NCI-H2029 treated with DMSO at 0.1 percent for 48 hours (cell line): ENCODE data around the gene BPIFB6.

ENCODE experiments used
- DNase-seq: peaks from one replicate; lab custom pipeline; 2025; lab: John Stamatoyannopoulos, UW

Gene BPIFB6

GRCh38 chr20:33002087-33002808 lies 29.2 kb upstream of the BPIFB6 start:
- no peak for DNase-seq

- DNase-seq = no peak
Measured at GRCh38 chr20:33004141-33004751, 27.2 kb upstream of the BPIFB6 start, which contains the start of gene SUN5. SUN5 (minus strand) TSS chr20:33004433; CDS start chr20:33004340, 93 bp downstream.

- DNase-seq = no peak
Measured at GRCh38 chr20:33005132-33005566, 26.3 kb upstream of the BPIFB6 start.

- peak; percentile 67 for DNase-seq
Measured at GRCh38 chr20:33005908-33006775, 25.3 kb upstream of the BPIFB6 start.

- no peak for DNase-seq
Measured at GRCh38 chr20:33006776-33007375, 24.6 kb upstream of the BPIFB6 start.

GRCh38 chr20:33007376-33008335 lies 23.8 kb upstream of the BPIFB6 start, which contains the start of gene BPIFB2:
BPIFB2 (plus strand) TSS chr20:33007704; CDS start chr20:33008575, 871 bp downstream.
- DNase-seq = no peak

GRCh38 chr20:33008336-33009213 lies 22.9 kb upstream of the BPIFB6 start:
- DNase-seq = no peak

- DNase-seq = no peak
Measured at GRCh38 chr20:33009214-33010132, 22.0 kb upstream of the BPIFB6 start.

GRCh38 chr20:33010133-33010504 lies 21.3 kb upstream of the BPIFB6 start:
- no peak for DNase-seq

- DNase-seq = no peak
Measured at GRCh38 chr20:33010674-33011449, 20.6 kb upstream of the BPIFB6 start.

GRCh38 chr20:33012327-33013189 lies 18.9 kb upstream of the BPIFB6 start:
- DNase-seq = no peak

GRCh38 chr20:33013701-33014326 lies 17.6 kb upstream of the BPIFB6 start:
- DNase-seq = no peak

- DNase-seq = no peak
Measured at GRCh38 chr20:33014336-33015113, 16.9 kb upstream of the BPIFB6 start.

- DNase-seq = no peak
Measured at GRCh38 chr20:33015114-33015484, 16.3 kb upstream of the BPIFB6 start.

- no peak for DNase-seq
Measured at GRCh38 chr20:33015700-33016580, 15.5 kb upstream of the BPIFB6 start.
